HG02678 (cell line): Measurements from ENCODE around the gene ANKRD11.

Experiments used
- ATAC-seq: cut with Tn5 transposase; IDR thresholded peaks from one replicate; pipeline ENCODE4 v1.9.1; 2021; ENCODE audit warnings: mild to moderate bottlenecking, moderate library complexity; ENCODE audit not compliant: unreplicated experiment

The ANKRD11 gene

DNA sequence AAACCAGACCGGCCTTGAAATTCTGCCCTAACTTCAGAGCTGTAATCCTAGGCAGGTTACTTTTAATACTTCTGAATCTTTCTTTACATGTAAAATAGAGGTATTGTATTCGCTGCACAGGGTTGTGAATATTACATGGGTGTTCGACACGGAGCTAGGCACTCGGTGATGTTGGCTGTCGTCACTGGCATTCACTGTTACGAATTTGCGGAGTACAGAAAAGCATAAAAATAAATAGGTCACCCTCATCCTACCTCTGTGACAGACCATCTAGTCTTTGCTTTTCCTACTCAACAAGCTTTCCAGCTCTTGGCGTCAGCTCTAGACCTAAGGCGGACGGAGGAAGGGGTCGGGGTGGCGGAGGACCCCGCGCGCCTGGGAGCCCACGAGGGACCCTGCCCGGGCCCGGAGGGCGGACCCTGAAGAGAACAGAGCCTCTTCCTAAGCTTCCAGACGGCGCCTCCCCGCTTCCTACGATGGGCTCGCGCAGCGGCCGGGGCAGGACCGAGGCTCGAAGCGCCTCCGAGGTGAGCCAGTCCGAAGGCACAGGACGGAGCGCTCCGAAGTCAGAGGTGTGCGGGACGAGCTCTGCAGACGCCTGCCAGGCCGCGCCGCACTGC, 17.0 kb upstream of the ANKRD11 start:
- ATAC-seq: no peak

GRCh38 chr16:89506791-89507191, 16.4 kb upstream of the ANKRD11 start:
- no peak for ATAC-seq

GRCh38 chr16:89506113-89506504, 15.7 kb upstream of the ANKRD11 start:
- no peak for ATAC-seq

DNA sequence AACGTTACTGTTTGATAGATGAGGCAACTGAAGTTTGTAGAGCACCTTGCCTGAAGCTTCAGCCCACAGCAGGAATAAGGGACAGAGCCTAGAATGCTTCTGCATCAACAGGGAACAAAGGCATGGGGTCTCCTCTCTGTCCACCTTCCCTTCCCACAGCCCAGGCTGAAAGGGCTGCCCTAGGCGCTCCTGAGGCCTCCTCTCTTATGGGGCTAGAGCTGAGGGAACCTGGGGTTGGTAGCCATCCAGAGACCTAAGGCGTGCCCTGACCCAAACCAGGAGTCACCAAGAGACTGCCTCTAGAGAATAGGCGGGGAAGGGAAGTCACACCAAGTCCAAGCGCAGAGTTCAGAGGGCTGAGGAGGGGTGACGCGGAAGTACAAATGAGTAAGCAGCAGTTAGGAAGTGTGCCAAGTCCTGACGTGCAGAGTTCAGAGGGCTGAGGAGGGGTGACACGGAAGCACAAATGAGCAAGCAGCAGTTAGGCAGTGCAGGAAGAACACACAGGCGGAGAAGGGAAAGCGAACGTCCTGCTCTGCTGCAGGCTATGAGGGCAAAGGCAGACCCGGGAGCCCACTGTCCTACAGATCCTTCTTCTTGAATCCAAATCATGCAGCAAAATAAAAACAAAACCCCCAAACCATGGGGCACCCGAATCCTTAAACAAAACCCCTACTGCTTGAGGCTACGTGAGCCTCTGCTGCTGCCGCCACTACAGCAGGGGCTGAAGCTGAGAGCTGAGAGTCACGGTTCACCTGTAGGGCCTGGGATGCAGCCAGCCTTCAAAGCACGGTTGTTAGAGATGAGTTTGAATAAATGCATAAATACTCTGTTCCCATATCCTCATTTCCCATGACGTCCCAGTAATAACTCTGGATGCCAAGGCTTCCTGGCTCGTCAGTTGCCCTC, 15.1 kb upstream of the ANKRD11 start:
- peak; percentile 50 for ATAC-seq

GRCh38 chr16:89504091-89504490, 13.7 kb upstream of the ANKRD11 start:
- ATAC-seq: no peak

DNA sequence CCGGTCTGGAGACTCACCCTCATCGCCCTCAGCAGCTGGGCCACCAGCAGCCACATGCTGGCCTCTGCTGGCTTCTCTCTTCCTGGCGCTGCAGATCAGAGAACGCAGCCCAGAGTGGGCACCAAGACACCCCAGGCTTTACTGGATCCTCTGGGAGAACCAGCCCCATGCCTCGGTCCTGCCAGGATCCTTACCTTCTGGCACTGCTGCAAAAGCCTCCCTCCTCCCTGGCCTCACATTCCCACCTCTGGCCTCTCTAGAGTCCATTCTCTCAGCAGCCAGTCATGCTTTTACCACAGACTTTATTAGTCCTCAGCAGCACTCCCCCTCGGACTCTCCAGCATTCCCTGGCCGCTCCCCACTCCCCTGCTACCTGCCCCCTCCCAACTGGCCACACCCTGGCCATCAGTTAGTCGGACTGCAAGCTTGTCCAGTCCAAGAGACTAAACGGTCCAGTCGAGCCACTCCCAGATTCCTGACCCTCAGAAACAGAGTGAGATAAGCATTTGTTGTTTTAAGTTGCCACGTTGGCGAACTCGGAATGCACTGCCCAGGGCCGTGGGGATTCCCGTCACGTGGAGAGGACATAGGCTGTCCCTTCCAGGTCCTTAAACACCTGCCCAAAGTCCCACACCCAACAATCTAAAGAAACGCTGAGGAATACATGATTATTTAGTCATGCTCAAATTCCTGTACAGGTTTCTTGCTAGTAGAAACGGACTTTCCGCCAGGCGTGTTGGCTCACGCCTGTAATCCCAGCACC, 11.9 kb upstream of the ANKRD11 start:
- no peak for ATAC-seq

GRCh38 chr16:89499767-89500166, 9.4 kb upstream of the ANKRD11 start:
- no peak for ATAC-seq

- ATAC-seq: no peak
Measured at GRCh38 chr16:89498839-89499238, 8.5 kb upstream of the ANKRD11 start.

GRCh38 chr16:89495121-89495520, 4.8 kb upstream of the ANKRD11 start:
- ATAC-seq: no peak

DNA sequence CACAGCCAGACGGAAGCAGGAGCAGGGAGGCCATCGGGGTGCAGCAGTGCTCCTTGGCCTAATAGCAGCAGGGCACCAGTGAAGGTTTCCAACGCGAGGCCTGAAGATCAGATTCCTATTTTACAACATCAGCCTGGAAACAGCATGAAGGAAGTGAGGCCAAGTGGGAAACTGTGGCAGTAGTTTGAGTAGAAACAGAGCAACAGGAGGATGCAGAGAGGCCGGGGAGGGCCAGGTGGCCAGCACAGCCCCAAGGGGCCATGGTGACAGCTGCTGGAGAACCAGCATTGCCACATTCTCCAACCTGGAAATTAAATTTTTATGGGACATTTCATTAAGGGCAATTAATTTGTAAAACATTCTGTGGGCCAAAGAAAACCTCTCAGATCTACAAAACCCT, 3.4 kb upstream of the ANKRD11 start:
- ATAC-seq: no peak

- no peak for ATAC-seq
Measured at GRCh38 chr16:89491974-89492687, 1.8 kb upstream of the ANKRD11 start.

- ATAC-seq: no peak
Measured at GRCh38 chr16:89491238-89491869, 993 bp upstream of the ANKRD11 start.

- ATAC-seq: no peak
Measured at GRCh38 chr16:89489898-89490438, 393 bp downstream of the ANKRD11 start.

GRCh38 chr16:89489040-89489897, 1.1 kb downstream of the ANKRD11 start:
- no peak for ATAC-seq

- ATAC-seq: no peak
Measured at GRCh38 chr16:89485701-89486246, 4.6 kb downstream of the ANKRD11 start.

DNA sequence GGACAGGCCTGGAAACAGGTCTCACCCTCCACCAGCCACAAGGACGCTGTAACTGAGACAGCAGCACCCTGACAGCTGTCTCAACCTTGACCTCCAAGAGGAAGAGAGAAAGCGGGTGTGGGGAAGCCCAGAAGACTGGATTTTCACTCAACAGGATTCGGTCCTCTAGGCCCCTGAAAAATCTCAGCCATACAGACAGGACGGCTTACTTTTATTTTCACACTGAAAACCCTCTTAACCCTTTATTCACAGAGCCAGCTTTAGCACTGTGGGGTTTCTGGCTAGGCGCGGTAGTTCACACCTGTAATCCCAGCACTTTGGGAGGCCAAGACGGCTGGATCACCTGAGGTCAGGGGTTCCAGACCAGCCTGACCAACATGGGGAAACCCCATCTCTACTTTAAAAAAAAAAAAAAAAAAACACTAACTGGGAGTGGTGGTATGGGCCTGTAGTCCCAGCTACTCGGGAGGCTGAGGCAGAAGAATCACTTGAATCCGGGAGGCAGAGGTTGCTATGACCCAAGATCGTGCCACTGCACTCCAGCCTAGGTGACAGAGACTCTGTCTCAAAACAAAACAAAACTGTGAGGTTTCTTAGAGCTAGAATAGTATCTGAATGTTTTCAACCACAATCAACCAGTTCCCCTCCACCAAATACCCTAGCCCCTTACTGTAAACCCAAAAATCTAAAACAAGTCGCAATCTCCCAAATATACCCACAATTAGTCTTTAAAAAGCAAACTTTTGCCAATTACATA, 5.3 kb downstream of the ANKRD11 start:
- peak; percentile 26 for ATAC-seq

DNA sequence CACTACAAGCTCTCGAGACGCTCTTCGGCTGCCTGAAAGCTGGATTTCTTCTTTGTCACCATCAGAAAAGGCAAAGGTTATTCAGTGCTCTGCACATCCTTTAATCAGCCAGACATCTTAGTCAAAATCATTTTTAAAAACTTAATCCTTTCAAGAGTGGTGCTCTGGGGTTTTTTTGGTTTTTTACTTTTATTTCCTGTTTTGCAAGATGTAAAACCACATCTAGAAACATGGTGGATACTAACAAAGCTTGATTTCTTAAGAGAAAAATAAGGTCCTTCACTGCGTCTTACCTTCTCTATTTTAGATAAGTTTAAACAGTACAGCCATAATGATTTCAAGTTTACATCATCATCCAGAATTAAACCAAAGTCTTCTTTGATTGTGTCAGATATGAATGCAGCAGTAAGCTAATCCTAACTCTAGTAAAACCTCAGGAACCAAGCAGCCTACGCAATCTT, 6.3 kb downstream of the ANKRD11 start:
- no peak for ATAC-seq

GRCh38 chr16:89482817-89483205, 7.5 kb downstream of the ANKRD11 start:
- no peak for ATAC-seq
